GM23338 (cell line): ENCODE measurements around the gene PTGER4. TPM values are rescaled to one million over a fixed set of nuclear protein-coding genes. Genes with fewer than 3 reads are reported as not detected.
"Not testable (repeated sequence)": the region's sequence is repeated elsewhere in the genome, so short reads cannot be mapped to it uniquely, and the experiment has no call there.

ENCODE experiments used
- ATAC-seq: fragments of 200-7000 bp; cut with Tn5 transposase; 3 replicates; pipeline ENCODE4 v1.9.1; 2020
- DNase-seq: peaks from one replicate; pipeline ENCODE4 v3.0.0-alpha.2; 2015; ENCODE audit warnings: low spot score
- H2AFZ ChIP-seq: fragments of 200-600 bp; sonication (generic); 2 replicates; pipeline ENCODE4 v1.8.0; 2016; ENCODE audit warnings: antibody characterized with exemption, mild to moderate bottlenecking, moderate library complexity
- H3F3A ChIP-seq: fragments of 200-600 bp; sonication (generic); replicated peaks from 2 replicates; pipeline ENCODE4 v1.8.0; 2017; ENCODE audit warnings: antibody characterized with exemption, mixed run types, low read depth
- H3K27ac ChIP-seq: fragments of 200-600 bp; sonication (generic); 2 replicates; pipeline ENCODE4 v1.6.1; 2016; ENCODE audit warnings: low read depth
- H3K27me3 ChIP-seq: fragments of 200-600 bp; sonication (generic); 2 replicates; pipeline ENCODE4 v1.8.0; 2016; ENCODE audit warnings: mild to moderate bottlenecking, mixed run types, moderate library complexity; ENCODE audit not compliant: insufficient read depth
- H3K36me3 ChIP-seq: fragments of 200-600 bp; sonication (generic); 2 replicates; pipeline ENCODE4 v1.8.0; 2016; ENCODE audit warnings: mild to moderate bottlenecking; ENCODE audit not compliant: insufficient read depth
- H3K4me1 ChIP-seq: fragments of 200-600 bp; sonication (generic); 2 replicates; pipeline ENCODE4 v1.8.0; 2016; ENCODE audit warnings: mild to moderate bottlenecking, moderate library complexity; ENCODE audit not compliant: insufficient read depth
- H3K4me2 ChIP-seq: fragments of 200-600 bp; sonication (generic); 2 replicates; pipeline ENCODE4 v1.7.1; 2017; ENCODE audit warnings: mixed run types
- H3K4me3 ChIP-seq: fragments of 200-600 bp; sonication (generic); 2 replicates; pipeline ENCODE4 v1.6.1; 2016; ENCODE audit warnings: mixed run types
- H3K79me2 ChIP-seq: fragments of 200-600 bp; sonication (generic); replicated peaks from 2 replicates; pipeline ENCODE4 v1.8.0; 2017; ENCODE audit warnings: mild to moderate bottlenecking; ENCODE audit not compliant: insufficient read depth
- H3K9me2 ChIP-seq: fragments of 200-600 bp; sonication (generic); 2 replicates; pipeline ENCODE4 v1.8.0; 2017; ENCODE audit not compliant: insufficient read depth
- H4K20me1 ChIP-seq: fragments of 200-600 bp; sonication (generic); replicated peaks from 2 replicates; pipeline ENCODE4 v1.8.0; 2017; ENCODE audit warnings: mild to moderate bottlenecking; ENCODE audit not compliant: insufficient read depth
- H3K27ac Mint-ChIP-seq: 2 replicates; pipeline ENCODE4 v1.8.0; 2020; ENCODE audit warnings: inconsistent platforms, mild to moderate bottlenecking, moderate library complexity, mixed read lengths
- H3K27me3 Mint-ChIP-seq: 3 replicates; pipeline ENCODE4 v1.8.0; 2022; ENCODE audit warnings: low read depth, mild to moderate bottlenecking, moderate library complexity, mixed read lengths, inconsistent platforms; ENCODE audit not compliant: insufficient read depth, poor library complexity
- H3K36me3 Mint-ChIP-seq: 3 replicates; pipeline ENCODE4 v1.8.0; 2021; ENCODE audit warnings: low read depth, mild to moderate bottlenecking, inconsistent platforms, moderate library complexity, mixed read lengths
- H3K4me1 Mint-ChIP-seq: 3 replicates; pipeline ENCODE4 v1.8.0; 2020; ENCODE audit warnings: mild to moderate bottlenecking, inconsistent platforms, mixed read lengths
- H3K4me3 Mint-ChIP-seq: 3 replicates; pipeline ENCODE4 v1.8.0; 2021; ENCODE audit warnings: moderate library complexity, mild to moderate bottlenecking, inconsistent platforms, mixed read lengths
- H3K9me3 Mint-ChIP-seq: 3 replicates; pipeline ENCODE4 v1.8.0; 2020; ENCODE audit warnings: moderate library complexity, mild to moderate bottlenecking, inconsistent platforms, mixed read lengths
- EZH2phosphoT487 ChIP-seq: fragments of 200-600 bp; sonication (generic); IDR thresholded peaks from one replicate; pipeline ENCODE4 v1.8.1; 2018; ENCODE audit warnings: antibody characterized with exemption; ENCODE audit not compliant: unreplicated experiment
- JUNB ChIP-seq: IDR thresholded peaks from one replicate; pipeline ENCODE4 v1.6.1; 2016; ENCODE audit warnings: antibody characterized with exemption; ENCODE audit not compliant: unreplicated experiment
- NANOG ChIP-seq: IDR thresholded peaks from 2 replicates; pipeline ENCODE4 v1.6.1; 2016; ENCODE audit warnings: antibody characterized with exemption, borderline replicate concordance
- POLR2AphosphoS5 ChIP-seq: IDR thresholded peaks from 2 replicates; pipeline ENCODE4 v1.6.1; 2016; ENCODE audit warnings: antibody characterized with exemption, low read depth
- STAT1 ChIP-seq: IDR thresholded peaks from one replicate; pipeline ENCODE4 v1.6.1; 2016; ENCODE audit warnings: antibody characterized with exemption; ENCODE audit not compliant: unreplicated experiment
- ZNF331 ChIP-seq: fragments of 250-450 bp; sonication (Bioruptor Pico); IDR thresholded peaks from 2 replicates; pipeline ENCODE4 v1.5.0; 2020; ENCODE audit warnings: low read depth, mild to moderate bottlenecking, moderate library complexity
- ZNF462 ChIP-seq: fragments of 250-450 bp; sonication (Bioruptor Pico); IDR thresholded peaks from 2 replicates; pipeline ENCODE4 v1.5.0; 2020; ENCODE audit warnings: mild to moderate bottlenecking, moderate library complexity
- polyA plus RNA-seq: library from polyadenylated mRNA; unstranded; fragments of >200 nt; fragmentation: Nextera tagmentation; extraction: Ambion mirVana; gene quantifications from 2 replicates; pipeline ENCODE4 v1.2.1, GENCODE V29; 2016
- total RNA-seq: library from RNA; depleted of rRNA; stranded (reverse); fragments of >200 nt; shearing (Covaris generic); gene quantifications from 2 replicates; pipeline ENCODE4 v1.2.3, GENCODE V29; 2014
- TF ChIP-seq, protein P1 (sequence below): IDR thresholded peaks from 2 replicates; pipeline ENCODE4 v1.6.1; 2016; ENCODE audit warnings: antibody characterized with exemption
- TF ChIP-seq, protein P2 (sequence below): IDR thresholded peaks from one replicate; pipeline ENCODE4 v1.6.1; 2018; ENCODE audit warnings: antibody characterized with exemption; ENCODE audit not compliant: unreplicated experiment

Gene PTGER4
- total and polyA plus RNA-seq, 2 experiments from 2014 or later = 0.82 to 4.4 TPM

DNA sequence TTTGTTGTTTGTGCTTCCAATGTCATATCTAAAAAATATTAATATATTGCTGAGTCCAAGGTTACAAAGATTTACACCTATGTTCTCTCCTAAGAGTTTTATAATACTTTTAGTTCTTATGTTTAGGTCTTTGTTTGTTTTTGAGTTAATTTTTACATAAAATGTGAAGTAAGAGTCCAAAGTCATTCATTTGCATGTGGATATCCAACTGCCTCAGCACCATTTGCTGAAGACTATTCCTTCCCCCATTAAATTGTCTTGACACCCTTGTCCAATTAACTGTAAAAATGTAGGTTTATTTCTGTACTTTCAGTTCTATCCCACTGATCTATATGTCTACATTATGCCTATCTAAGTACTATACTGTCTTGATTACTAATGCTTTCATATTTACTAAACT is 40.4 kb downstream of the PTGER4 start (continued):
- TF ChIP-seq JUNB (no peak), STAT1 (no peak), POLR2AphosphoS5 (no peak), NANOG (no peak)
- TF ChIP-seq, protein P1, sequence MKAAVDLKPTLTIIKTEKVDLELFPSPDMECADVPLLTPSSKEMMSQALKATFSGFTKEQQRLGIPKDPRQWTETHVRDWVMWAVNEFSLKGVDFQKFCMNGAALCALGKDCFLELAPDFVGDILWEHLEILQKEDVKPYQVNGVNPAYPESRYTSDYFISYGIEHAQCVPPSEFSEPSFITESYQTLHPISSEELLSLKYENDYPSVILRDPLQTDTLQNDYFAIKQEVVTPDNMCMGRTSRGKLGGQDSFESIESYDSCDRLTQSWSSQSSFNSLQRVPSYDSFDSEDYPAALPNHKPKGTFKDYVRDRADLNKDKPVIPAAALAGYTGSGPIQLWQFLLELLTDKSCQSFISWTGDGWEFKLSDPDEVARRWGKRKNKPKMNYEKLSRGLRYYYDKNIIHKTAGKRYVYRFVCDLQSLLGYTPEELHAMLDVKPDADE = no peak

- not testable (repeated sequence) for H3K9me2 ChIP-seq, H3K79me2 ChIP-seq, H3K4me3 ChIP-seq, H3K27me3 ChIP-seq, H3K4me3 Mint-ChIP-seq, DNase-seq, H2AFZ ChIP-seq, H3K36me3 ChIP-seq, H3K27ac Mint-ChIP-seq, H3K4me2 ChIP-seq, H3K27ac ChIP-seq, H3F3A ChIP-seq, H3K4me1 Mint-ChIP-seq, H4K20me1 ChIP-seq, H3K27me3 Mint-ChIP-seq, ATAC-seq, H3K4me1 ChIP-seq
- Mint-ChIP-seq H3K36me3 (peaks cover 44% of the 10 kb centered on the region), H3K9me3 (peaks cover 25% of the 10 kb centered on the region)
Observed at GRCh38 chr5:40722497-40722911, 42.8 kb downstream of the PTGER4 start.

GRCh38 chr5:40733434-40733833 is 53.7 kb downstream of the PTGER4 start:
- no peak overlapping the region for H3K4me3 ChIP-seq
- H3K27ac Mint-ChIP-seq = no peak overlapping the region
- H3K4me1 ChIP-seq = no peaks in the 10 kb centered on the region
- H3K4me2 ChIP-seq = no peak overlapping the region
- no peaks in the 10 kb centered on the region; the same call in 1 of the 2 replicates for H4K20me1 ChIP-seq
- ATAC-seq (no peak), DNase-seq (no peak)
- H3K27me3 ChIP-seq = no peaks in the 10 kb centered on the region
- no peak overlapping the region for H3K4me3 Mint-ChIP-seq
- no peaks in the 10 kb centered on the region for H3K9me2 ChIP-seq
- peaks cover 2% of the 10 kb centered on the region for H3K27me3 Mint-ChIP-seq
- H3K79me2 ChIP-seq = no peaks in the 10 kb centered on the region
- no peaks in the 10 kb centered on the region; the same call in 2 of the 3 replicates for H3K4me1 Mint-ChIP-seq
- H3F3A ChIP-seq = no peaks in the 10 kb centered on the region
- no peak overlapping the region for H3K27ac ChIP-seq
- H3K36me3 Mint-ChIP-seq = no peaks in the 10 kb centered on the region
- no peak overlapping the region for H2AFZ ChIP-seq
- no peaks in the 10 kb centered on the region for H3K36me3 ChIP-seq
- no peaks in the 10 kb centered on the region for H3K9me3 Mint-ChIP-seq
- no peak for TF ChIP-seq STAT1
- TF ChIP-seq, protein P2, sequence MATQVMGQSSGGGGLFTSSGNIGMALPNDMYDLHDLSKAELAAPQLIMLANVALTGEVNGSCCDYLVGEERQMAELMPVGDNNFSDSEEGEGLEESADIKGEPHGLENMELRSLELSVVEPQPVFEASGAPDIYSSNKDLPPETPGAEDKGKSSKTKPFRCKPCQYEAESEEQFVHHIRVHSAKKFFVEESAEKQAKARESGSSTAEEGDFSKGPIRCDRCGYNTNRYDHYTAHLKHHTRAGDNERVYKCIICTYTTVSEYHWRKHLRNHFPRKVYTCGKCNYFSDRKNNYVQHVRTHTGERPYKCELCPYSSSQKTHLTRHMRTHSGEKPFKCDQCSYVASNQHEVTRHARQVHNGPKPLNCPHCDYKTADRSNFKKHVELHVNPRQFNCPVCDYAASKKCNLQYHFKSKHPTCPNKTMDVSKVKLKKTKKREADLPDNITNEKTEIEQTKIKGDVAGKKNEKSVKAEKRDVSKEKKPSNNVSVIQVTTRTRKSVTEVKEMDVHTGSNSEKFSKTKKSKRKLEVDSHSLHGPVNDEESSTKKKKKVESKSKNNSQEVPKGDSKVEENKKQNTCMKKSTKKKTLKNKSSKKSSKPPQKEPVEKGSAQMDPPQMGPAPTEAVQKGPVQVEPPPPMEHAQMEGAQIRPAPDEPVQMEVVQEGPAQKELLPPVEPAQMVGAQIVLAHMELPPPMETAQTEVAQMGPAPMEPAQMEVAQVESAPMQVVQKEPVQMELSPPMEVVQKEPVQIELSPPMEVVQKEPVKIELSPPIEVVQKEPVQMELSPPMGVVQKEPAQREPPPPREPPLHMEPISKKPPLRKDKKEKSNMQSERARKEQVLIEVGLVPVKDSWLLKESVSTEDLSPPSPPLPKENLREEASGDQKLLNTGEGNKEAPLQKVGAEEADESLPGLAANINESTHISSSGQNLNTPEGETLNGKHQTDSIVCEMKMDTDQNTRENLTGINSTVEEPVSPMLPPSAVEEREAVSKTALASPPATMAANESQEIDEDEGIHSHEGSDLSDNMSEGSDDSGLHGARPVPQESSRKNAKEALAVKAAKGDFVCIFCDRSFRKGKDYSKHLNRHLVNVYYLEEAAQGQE = no peak
- no peak for TF ChIP-seq NANOG
- TF ChIP-seq, protein P1 = no peak
- no peak for TF ChIP-seq ZNF462 (CRISPR knock-in tag)
- no peak for TF ChIP-seq ZNF331 (CRISPR knock-in tag)
- no peak for TF ChIP-seq EZH2phosphoT487
